ENCODE results near the gene SPDYE16. TPM values are rescaled to one million over a fixed set of nuclear protein-coding genes. Genes with fewer than 3 reads are reported as not detected.
"Not testable (repeated sequence)": the region's sequence is repeated elsewhere in the genome, so short reads cannot be mapped to it uniquely, and the experiment has no call there.

SPDYE16 gene
- total and polyA plus RNA-seq, 10 of the 15 experiments (the other 5 are each of a cell fraction or from before 2014, with no cell fraction given): 0.04 to 0.92 (median 0.07) TPM; not detected in 1

- peak; percentile 68; the same call in 1 of the 2 replicates for TF ChIP-seq ZNF687 (IDR thresholded peaks at IDR 0.05)
- peak in 1 of 2 experiments; percentile 54; a peak in 1 of 3 replicates for TF ChIP-seq EGR1 (IDR thresholded peaks at IDR 0.05; ENCODE audit: borderline replicate concordance in 1 of 2, low read depth in 2 of 2, low read length in 2 of 2)
- TF ChIP-seq RB1 (IDR thresholded peaks at IDR 0.05; ENCODE audit: borderline replicate concordance): peak; percentile 57; the same call in 1 of the 2 replicates
- TF ChIP-seq POLR2A (IDR thresholded peaks at IDR 0.05; ENCODE audit: low read depth, low read length): peak; percentile 76
- peak; percentile 68 for TF ChIP-seq GABPA (IDR thresholded peaks at IDR 0.05; ENCODE audit: low read depth)
- TF ChIP-seq NBN (IDR thresholded peaks at IDR 0.05): 0 out of 2 replicates have a peak, but pooled peaks have one; percentile 58
- peak; percentile 78; the same call in 1 of the 2 replicates for TF ChIP-seq NR2C1 (IDR thresholded peaks at IDR 0.05)
Observed at GRCh38 chr7:76549025-76549854, 6.1 kb upstream of the SPDYE16 start (continued).

GRCh38 chr7:76531643-76532042 is 11.5 kb downstream of the SPDYE16 start:
- H3K4me3 ChIP-seq; H3K9me3 ChIP-seq (replicated peaks; ENCODE audit: control insufficient read depth, insufficient read depth, low read length); H2AFZ ChIP-seq (ENCODE audit: control insufficient read depth, low read depth, low read length); DNase-seq (ENCODE audit: low read depth, low spot score); in situ Hi-C loops (cut with MboI); CTCF ChIA-PET; intact Hi-C loops (cut with micrococcal nuclease; ENCODE audit: unreplicated experiment); BruUV-seq (replicated peaks); FAIRE-seq; RAD21 ChIA-PET (ENCODE audit: unreplicated experiment); H4K20me1 ChIP-seq (ENCODE audit: control insufficient read depth, insufficient read depth); H3K4me2 ChIP-seq (ENCODE audit: control insufficient read depth, insufficient read depth); POLR2A ChIA-PET; H3K4me1 ChIP-seq (ENCODE audit: control insufficient read depth, insufficient read depth, low read length); H3K9ac ChIP-seq (ENCODE audit: control insufficient read depth, insufficient read depth, low read length); SMC1A ChIA-PET (ENCODE audit: uncharacterized antibody, unreplicated experiment); H3K27me3 ChIP-seq (replicated peaks in 1 of 2; ENCODE audit: control insufficient read depth in 2 of 2, insufficient read depth in 2 of 2, low read length in 1 of 2); ATAC-seq; H3K27ac ChIP-seq (ENCODE audit: control insufficient read depth, insufficient read depth); H3K36me3 ChIP-seq (ENCODE audit: control insufficient read depth in 2 of 2, insufficient read depth in 2 of 2, low read length in 1 of 2); H3K79me2 ChIP-seq (ENCODE audit: control insufficient read depth, insufficient read depth, low read length): not testable (repeated sequence)
- 60% methylated on average over 2 of the region's 2 CpGs for WGBS (ENCODE audit: insufficient coverage, insufficient replicate concordance, low lambda C conversion rate, missing lambda C conversion rate)

- SMC1A ChIA-PET (ENCODE audit: uncharacterized antibody, unreplicated experiment); in situ Hi-C loops (cut with MboI); H3K9ac ChIP-seq (ENCODE audit: control insufficient read depth, insufficient read depth, low read length); H2AFZ ChIP-seq (ENCODE audit: control insufficient read depth, low read depth, low read length); H3K79me2 ChIP-seq (ENCODE audit: control insufficient read depth, insufficient read depth, low read length); FAIRE-seq; DNase-seq (ENCODE audit: low read depth, low spot score); H3K4me3 ChIP-seq; BruUV-seq (replicated peaks); H3K4me2 ChIP-seq (ENCODE audit: control insufficient read depth, insufficient read depth); RAD21 ChIA-PET (ENCODE audit: unreplicated experiment); CTCF ChIA-PET; H3K27ac ChIP-seq (ENCODE audit: control insufficient read depth, insufficient read depth); H3K9me3 ChIP-seq (replicated peaks; ENCODE audit: control insufficient read depth, insufficient read depth, low read length); H3K27me3 ChIP-seq (replicated peaks in 1 of 2; ENCODE audit: control insufficient read depth in 2 of 2, insufficient read depth in 2 of 2, low read length in 1 of 2); H3K36me3 ChIP-seq (ENCODE audit: control insufficient read depth in 2 of 2, insufficient read depth in 2 of 2, low read length in 1 of 2); H4K20me1 ChIP-seq (ENCODE audit: control insufficient read depth, insufficient read depth); intact Hi-C loops (cut with micrococcal nuclease; ENCODE audit: unreplicated experiment); H3K4me1 ChIP-seq (ENCODE audit: control insufficient read depth, insufficient read depth, low read length): not testable (repeated sequence)
- POLR2A ChIA-PET: interaction anchor here (0.6 kb wide), 1 partner anchor 57 kb away, joined by 3 read pairs; no protein-coding TSS in a partner anchor
- peak; percentile 64 for ATAC-seq
- 4% methylated on average over 2 of the region's 4 CpGs for WGBS (ENCODE audit: insufficient coverage, insufficient replicate concordance, low lambda C conversion rate, missing lambda C conversion rate)
Observed at GRCh38 chr7:76526183-76526582, 16.9 kb downstream of the SPDYE16 start.

Data from GM12878 (cell line).